Central memory CD4-positive, alpha-beta T cell (primary cell): ENCODE data around the gene MYADML2.

Source experiments
- DNase-seq: peaks from one replicate; pipeline ENCODE4 v3.0.0; 2022

Gene MYADML2

DNA sequence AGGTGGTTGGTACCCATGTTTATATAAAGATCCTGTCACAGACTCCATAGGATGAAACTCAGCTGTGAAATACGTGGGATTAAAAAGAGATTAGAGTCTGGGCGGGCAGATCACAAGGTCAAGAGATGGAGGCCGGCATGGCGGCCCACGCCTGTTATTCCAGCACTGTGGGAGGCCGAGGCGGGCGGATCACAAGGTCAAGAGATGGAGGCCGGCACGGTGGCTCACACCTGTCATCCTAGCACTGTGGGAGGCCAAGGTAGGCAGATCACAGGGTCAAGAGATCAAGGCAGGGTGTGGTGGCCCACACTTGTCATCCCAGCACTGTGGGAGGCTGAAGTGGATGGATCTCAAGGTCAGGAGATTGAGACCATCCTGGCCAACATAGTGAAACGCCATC is 51.6 kb downstream of the MYADML2 start:
- no peak for DNase-seq

GRCh38 chr17:81891303-81891552 is 55.8 kb downstream of the MYADML2 start:
- no peak for DNase-seq

- no peak for DNase-seq
Measured at GRCh38 chr17:81890447-81891302, 56.4 kb downstream of the MYADML2 start.
